Mucosa of gallbladder (tissue), 1 donor: ENCODE measurements around the gene LCT. TPM values are rescaled to one million over a fixed set of nuclear protein-coding genes. Genes with fewer than 3 reads are reported as not detected.
"Not testable (repeated sequence)": the region's sequence is repeated elsewhere in the genome, so short reads cannot be mapped to it uniquely, and the experiment has no call there.

ENCODE experiments used
- DNase-seq: peaks from one replicate; pipeline ENCODE4 v3.0.0-alpha.2; 2020; ENCODE audit warnings: low spot score
- total RNA-seq: library from RNA; stranded (reverse); gene quantifications from one replicate; pipeline ENCODE4 v1.2.1, GENCODE V29; 2021
- donor health status: DM: no; HTN: no; CAD: no.

Gene LCT
- total RNA-seq, result not detected

DNA sequence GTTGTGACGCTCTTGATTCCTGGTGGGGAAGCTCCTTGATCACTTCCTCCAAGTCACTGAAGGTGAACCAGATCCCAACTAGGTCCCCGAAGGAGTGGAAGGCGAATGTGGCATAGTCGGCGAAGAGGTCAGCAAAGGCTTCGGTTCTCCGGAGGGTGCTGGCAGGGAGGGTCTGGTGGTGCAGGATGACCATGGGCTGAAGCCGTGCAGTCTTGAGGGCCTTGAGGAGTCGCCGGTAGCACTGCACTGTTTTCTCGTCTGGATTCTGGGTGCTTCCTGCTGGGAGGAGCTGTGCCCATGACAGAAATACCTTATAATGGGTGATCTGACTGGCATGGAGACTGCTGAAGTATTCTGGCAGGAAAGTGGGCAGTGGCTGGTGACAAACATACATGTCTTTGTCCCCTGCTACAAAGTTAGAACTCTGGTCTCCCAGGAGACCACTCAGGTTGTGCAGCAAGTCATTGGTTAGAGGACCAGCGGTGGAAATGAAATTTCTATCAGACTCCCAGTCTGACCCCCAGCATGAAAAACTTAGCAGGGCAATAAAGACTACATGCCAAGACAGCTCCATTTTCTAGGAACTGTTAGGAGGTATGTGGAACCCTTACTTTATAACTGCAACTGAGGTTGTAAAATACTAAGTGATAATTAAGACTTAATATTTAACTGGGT lies at the start of gene LCT:
TSS of gene LCT (minus strand) at position 589 of the 675 bp plus-strand sequence. CDS start at position 574, 15 bp downstream.
- no peak for DNase-seq

DNA sequence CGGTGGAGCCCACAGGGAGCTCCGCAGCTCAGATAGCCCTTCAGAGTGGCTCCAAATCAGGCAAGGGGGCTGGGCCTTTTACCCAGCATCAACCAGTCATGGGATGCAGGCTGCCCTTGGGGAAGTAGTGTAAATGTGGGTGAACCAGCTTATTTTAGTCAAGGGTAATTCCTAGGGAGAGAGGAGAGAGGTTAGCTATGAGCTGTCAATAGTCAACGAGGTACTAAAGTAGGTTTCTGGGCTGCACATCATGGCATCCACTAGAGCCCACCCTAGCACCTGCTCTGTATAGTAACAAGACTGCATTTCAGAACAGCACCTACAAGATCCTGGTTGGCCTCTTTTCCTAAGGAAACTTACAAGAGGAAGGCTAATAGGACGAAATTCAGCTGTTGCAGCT lies 48.7 kb upstream of the LCT start:
- no peak for DNase-seq

DNA sequence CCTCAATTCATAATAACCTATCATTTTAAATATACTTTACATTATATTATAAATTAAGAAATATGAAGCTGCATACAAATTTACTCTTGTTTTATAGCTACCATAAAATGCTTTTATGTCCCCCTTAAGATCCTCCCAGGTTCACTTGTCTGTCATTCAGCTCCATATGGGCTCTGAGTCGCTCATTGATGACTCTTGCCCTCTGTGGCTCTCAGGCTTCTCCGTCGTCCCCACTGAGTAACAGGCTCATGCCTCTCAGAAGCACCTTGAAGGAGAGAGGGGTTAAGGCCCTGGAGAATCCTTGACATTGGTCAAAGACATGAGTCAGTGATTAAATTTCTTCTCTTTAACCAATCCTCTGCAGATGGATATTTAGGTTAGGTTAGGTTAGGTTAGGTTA lies 45.4 kb upstream of the LCT start:
- no peak for DNase-seq

DNA sequence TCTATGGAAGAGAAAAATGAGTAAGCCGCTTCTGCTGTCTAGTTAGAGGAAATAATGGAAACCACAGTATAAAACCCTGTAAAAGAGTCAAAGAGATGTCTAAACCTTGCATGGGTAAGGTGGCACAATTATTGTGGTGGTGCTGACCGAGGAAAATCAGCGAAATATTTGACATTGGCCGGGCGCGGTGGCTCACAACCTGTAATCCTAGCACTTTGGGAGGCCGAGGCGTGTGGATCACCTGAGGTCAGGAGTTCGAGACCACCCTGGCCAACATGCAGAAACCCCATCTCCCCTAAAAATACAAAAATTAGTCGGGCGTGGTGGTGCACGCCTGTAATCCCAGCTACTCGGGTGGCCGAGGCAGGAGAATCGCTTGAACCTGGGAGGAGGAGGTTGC lies 39.8 kb upstream of the LCT start:
- DNase-seq, result not testable (repeated sequence)

DNA sequence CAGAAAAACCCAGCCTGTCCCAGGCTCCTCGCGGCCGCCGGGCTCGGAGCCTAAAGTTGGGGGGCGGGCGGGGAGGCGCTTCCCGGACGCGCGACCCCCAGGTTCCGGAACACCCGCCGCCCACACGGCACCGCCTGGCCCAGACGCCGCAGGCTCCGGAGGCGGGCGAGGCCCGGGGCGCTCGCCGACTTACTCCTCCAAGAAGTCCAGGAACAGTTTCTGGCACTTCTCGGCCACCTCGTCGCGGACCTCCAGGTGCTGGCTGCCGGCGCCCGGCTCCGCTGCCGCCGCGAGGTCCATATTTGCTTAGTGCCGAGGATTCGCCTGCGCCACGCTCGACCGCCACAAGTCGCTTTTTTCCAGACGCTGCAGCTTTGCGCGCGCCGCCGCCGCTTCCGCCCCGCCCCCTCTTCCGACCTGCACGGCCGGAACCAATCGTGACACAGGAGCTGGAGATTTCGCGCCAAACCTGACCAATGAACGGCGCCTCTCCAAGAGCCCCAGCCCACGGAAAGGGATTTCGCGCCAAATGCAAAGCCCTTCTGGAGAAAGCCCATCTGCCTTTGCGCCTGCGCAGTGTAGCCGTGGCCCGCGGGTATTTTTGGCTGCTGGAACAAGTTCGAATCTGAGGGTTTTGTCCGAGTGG lies 39.2 kb upstream of the LCT start, which contains the start of gene MCM6:
TSS of gene MCM6 (minus strand) at position 378 of the 646 bp plus-strand sequence. CDS start at position 300, 78 bp downstream.
- DNase-seq, result peak; percentile 98

DNA sequence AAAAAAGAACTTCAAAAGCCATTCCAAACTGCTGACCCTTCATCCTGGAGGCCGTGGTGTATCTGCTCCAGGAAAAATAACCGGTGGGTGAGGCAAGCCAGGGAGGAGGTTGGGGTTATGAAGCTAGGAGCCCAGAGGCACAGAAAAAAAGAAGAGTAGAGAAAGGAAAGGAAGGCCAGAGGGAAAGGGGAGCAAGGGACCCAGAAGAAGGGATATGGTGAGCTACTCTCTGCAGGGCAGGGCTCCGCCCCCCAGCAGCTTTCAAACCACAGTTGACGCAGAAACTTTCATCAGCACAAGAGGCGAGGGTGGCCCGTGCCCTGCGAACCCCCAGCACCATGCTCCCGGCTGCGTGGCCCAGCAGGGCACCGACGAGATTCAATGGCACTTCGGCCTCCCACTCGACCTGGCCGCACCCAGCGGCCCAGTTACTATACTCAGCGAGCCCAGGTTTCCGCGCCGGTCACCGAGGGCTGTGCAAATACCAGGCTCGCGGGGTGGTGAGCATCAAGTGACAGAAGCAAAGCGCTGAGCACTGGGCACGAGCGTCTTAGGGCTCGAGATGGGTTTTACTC lies 38.6 kb upstream of the LCT start:
- peak; percentile 45 for DNase-seq

DNA sequence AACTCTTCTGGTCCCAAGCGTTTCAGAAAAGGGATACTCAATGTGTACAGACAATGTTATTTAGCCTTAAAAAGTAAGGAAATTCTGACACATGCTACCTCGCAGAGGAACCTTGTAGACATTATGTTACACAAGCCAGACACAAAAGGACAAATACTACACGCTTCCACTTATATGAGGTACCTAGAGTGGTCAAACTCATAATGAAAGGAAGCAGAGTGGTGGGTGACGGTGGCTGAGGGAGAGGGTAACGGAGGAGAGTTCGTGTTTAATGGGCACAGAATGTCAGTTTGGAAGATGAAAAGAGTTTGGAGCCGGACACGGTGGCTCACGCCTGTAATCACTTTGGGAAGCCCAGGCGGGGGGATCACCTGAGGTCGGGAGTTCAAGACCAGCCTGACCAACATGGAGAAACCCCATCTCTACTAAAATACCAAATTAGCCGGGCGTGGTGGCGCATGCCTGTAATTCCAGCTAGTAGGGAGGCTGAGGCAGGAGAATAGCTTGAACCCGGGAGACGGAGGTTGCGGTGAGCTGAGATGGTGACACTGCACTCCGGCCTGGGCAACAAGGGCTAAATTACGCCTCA lies 37.9 kb upstream of the LCT start:
- no peak for DNase-seq

DNA sequence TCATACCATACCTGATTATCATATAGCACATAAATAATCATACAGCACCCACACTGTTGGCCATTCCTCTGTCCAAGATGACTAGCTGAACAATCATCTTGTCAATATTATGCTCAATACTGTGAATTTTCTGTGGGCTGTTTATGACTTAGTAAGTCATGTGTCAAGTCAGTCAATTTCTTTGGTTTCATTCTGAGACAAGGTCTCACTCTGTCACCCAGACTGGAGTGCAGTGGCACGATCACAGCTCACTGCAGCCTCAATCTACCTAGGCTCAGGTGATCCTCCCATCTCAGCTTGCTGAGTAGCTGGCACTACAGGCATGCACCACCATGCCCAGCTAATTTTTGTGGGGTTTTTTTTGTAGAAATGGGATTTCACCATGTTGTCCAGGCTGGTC lies 33.6 kb upstream of the LCT start:
- no peak for DNase-seq

DNA sequence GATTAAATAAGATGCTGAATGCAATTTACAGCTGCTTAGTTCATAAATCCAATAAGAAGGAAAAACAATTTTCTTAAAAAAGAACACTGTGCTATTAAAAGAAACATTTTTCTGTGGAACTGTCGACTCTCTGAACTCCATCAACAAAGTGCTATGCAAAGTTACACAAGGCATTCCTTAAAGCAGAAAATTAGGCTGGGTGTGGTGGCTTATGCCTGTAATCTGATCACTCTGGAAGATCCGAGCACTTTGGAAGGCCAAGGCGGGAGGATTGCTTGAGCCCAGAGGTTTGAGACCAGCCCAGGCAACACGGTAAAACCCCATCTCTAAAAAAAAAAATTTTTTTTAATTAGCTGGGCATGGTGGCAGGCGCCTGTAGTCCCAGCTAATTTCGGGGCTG lies 26.2 kb upstream of the LCT start:
- no peak for DNase-seq

DNA sequence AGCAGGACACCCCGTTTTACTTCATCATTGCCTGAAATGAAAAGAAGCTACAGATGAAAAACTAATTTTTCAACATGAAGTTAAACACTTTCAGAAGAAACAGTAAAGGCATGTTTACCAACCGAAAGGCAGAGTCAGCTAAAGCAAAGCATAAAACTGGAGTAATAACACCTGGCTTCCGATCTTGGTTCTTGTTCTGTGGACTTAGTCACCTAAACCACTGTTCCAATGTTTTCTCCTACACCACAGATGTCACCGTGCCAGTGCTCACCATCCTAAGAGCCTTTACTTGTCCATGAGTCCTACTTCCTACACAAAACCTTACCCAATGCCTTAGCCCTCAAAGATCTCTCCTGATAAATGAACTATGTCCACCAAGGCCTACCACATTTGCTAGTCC lies 25.7 kb upstream of the LCT start:
- no peak for DNase-seq

DNA sequence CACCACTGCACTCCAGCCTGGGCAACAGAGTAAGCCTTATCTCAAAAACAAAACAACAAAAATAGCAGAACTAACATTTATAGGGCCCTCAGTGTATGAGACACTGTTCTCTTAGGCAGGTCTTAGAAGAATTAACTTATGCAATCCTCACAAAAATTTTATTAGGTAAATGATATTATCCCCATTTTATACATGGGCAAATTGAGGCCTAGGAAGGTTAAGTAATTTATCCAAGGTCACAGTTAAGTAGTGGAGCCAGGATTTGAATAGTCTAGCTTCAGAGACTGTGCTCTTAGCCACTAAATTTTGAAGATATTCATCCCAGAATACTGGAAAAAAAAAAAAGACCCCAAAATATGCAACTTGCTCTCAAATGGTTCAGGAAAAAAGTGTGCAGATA lies 16.4 kb upstream of the LCT start:
- DNase-seq, result no peak

DNA sequence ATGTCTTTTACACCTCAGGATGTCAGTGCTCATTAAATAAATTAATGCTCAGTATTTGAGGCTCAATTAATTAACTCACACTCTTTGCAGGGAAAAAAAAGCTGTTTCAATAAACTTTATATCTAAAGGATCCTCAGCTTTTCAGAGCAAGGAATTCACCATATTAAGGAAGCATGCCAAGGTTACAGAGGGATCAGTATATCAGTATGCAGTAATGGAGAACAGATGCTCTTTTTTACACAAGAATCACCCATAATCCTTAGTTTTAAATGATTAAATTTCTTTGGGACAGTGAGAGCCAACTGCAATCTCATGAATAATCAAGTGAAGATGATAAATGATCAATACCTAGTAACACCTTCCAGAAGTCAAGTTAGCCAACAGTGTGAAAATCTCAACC lies 14.9 kb upstream of the LCT start:
- no peak for DNase-seq

DNA sequence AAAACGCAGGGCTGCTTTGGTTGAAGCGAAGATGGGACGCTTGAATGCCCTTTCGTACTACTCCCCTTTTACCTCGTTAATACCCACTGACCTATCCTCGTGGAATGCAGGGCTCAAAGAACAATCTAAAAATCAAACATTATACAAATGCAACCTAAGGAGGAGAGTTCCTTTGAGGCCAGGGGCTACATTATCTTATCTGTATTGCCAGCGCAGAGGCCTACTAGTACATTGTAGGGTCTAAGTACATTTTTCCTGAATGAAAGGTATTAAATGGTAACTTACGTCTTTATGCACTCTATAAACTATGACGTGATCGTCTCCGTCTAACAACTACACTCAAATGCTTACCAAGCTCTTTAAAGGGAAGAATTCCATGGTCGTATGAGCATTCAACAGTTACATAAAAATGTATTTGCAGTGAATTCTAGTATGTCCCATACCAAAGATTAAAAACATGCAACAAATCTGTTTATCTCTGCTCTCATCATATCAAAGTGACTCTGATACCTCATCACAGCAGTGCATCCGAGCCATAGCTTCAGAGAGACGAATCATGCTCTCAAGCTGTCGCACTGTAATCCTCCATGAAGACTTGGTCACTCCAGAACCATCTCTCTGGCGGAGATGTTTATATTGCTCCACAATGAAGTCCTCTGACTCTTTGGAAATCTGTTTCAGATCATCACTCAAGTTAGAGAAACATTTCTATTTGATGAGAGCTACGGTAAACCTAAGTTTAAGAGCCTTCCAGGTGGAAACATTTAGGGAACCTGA lies 14.1 kb upstream of the LCT start:
- DNase-seq, result no peak

DNA sequence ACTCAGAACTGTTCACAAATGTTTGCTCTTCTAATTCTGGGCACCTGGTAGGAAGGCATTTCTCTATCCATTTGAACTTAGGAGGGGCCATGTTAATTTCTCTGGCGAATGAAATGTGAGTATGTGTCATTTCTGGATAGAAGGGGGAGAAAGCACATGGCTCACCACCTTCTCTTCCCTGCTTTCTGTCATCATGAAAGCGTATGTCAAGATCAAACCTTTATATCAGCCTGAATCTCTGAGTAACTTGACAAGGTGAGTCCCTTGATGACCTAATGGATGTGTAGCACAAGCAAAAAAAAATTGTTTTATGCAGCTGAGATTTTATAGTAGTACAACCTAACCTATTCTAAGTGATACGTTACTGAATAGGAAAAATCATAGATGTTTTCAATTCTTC lies 12.1 kb upstream of the LCT start:
- no peak for DNase-seq

DNA sequence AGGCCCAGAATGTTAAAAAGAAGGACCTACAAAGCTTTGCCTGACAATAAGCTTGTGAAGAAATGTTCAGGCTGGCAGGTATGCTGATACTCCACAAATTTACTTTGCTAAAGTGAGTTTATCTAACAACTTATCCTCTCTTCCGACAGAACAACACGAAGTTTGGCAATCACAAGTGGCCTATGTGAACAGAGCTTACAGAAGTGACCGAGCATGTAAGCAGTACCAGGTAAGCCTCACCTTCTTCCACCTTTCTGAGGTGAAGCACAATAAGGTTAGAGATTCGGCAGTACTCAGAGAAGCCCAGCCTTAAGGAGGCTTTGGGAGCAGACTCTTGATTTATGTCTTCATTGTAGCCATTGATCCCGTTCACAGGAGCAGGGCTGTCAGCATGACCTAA lies 9.0 kb upstream of the LCT start:
- DNase-seq, result no peak

DNA sequence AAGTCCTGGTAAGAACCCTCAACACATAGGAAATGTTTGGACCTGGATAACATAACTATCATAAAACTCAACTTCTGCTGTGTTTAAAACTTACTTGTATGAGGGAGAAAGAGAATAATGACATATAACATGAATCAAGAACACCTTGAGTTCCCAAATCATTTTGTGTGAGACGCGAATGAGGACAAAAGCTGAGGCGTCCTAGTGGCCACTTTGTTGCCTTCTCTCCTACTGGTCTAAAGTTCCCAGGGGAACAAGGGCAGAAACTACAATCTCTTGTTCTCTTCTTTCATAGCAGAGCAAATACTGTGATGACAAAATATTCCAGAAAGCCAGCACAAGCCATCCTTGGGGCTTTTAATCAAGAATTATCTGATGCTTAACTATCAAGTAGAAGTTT lies 8.3 kb upstream of the LCT start:
- no peak for DNase-seq

DNA sequence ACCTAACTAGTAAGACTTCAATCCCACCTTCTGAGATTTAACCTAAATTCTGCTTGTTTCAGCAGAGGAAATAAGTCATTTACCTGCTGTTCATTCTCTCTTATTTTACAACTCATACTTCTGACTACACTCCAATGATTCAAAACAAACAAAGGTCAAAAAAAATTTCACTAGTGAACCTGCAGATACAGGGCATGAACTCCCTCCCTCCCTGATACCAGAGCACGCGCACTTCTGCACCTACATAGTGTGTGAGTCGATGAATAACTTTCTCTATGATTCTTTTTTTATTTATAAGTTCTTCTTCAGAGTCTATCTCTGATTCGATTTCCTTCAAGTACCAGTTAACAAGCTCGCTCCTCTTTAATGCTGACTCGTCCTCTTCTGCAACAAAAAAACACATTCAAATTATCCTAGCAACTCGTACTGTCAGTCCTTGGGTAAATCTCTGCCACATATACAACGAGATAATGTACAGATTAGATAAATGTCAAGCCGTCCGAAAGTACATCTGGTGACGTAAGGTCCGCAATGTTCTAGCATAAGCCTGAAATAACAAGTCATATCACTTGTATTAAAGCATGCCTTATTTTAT lies 7.4 kb upstream of the LCT start:
- no peak for DNase-seq

DNA sequence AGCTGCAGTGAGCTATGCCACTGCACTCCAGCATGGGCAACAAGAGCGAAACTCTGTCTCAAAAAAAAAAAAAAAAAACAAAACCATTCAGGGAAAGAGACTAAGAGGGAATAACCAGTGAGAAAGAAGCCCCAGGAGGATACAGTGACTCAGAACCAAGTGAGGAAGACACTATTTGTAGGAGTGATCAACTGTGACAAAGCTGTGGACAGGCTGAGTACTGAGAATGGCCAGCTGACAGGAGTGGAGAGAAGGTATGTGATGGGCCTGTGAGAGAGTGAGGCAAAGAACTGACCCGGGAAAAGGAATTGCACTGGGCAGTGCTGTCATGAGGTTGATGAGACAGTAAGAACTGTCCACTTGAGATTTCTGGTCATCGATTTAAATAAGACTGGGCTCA lies 6.7 kb upstream of the LCT start:
- no peak for DNase-seq

DNA sequence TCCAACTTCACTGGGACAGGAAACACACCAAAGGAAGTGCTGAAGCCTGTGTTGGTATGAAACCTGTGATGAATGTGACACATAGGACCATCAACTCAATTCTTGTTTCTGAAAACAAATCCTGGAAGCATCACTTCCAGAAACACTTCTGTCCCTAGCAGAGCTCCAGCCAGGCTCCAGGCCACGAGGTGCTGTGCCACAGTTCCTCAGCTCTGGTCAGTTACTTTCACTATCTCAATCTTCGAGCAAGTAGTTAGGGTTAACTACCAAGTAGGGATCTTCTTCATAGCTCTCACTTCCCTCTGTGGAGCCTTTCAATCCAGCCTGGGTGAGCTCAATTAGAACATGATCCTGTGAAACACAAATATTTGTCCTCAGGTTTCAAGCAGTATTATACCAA lies 3.6 kb upstream of the LCT start:
- DNase-seq, result no peak

DNA sequence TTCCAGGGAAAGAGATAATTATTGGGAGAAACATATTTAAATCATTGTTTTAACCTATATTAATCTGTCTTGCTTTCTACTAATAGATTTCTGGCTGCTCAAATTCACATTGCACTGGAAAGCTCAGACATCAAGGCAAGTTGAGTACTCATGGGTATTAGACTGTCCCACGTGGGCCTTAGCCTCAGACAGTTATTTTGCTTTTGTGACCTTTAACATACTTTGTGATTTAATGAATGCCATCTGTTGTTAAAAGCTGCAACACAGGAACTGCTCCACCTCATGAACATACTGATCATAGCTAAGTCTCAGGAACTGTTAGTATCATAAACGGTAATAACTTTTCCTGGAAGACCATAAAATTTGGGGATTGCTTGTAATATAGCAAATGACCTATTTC lies 2.7 kb upstream of the LCT start:
- no peak for DNase-seq

DNA sequence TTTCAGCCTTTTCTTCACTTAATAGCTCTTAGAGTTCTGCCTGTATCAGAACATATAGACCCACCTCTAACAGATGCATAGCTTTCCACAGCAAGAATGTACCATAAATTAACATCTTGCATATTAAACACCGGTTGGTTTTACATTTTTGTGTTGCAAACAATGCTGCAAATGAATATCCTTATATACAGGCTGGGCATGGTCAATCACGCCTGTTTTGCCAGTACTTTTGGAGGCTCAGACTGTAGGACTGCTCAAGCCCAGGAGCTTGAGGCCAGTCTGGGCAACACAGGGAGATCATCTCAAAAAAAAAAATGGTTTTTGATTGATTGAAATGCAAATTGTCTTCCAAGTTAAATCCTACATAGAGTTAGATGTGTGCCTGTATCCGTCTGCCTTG lies 1.5 kb upstream of the LCT start:
- DNase-seq, result no peak

DNA sequence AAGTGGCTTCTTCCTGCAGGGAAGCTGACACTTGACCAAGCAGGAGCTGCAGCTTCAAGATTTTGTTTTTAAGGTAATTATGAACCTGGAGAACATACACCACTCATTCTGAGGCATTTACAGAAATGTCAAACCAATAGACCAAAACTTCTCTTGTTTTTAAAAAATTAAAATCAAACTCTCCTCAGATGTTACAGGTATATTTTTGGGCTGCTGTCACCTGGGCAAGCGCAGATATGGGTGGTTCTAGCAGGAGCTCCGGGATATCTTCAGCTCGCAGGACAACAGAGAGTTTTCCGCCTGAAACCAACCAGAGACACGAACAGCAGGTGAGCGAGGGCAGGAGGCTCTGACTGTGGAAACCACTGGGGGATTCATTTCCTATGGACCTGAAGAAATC lies 4.1 kb downstream of the LCT start:
- DNase-seq, result no peak
